ENCODE results near the gene ENPP6.

DNA sequence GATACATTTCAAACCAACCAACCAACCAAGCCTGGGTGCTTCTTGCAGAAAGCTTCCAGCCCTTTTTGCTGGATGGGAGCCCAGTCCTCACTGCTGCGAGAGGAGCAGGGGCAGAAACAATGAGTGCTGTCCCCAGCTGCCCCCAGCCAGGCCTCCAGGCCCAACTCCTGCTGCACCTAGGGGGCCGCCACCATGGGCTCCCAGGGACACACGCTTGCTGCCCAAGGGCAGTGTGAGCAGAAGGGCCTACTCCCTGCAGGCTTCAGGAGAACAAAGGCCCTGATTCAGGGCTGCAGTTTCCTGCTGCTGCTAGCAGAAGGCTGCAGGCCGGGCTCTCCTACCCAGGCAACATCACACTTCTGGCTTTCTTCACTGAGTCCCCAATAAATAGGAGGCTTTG, 37.7 kb upstream of the ENPP6 start:
- TF ChIP-seq ARNTL (CRISPR knock-in tag; IDR thresholded peaks at IDR 0.05; ENCODE audit: borderline replicate concordance, low read depth) (no peak), TOX (CRISPR knock-in tag; IDR thresholded peaks at IDR 0.05; ENCODE audit: borderline replicate concordance) (no peak), ZFP30 (CRISPR knock-in tag; IDR thresholded peaks at IDR 0.05) (no peak), ZNF70 (CRISPR knock-in tag; IDR thresholded peaks at IDR 0.05) (no peak), GLIS3 (CRISPR knock-in tag; IDR thresholded peaks at IDR 0.05) (no peak), RARB (CRISPR knock-in tag; IDR thresholded peaks at IDR 0.05) (no peak), CSDC2 (CRISPR knock-in tag; IDR thresholded peaks at IDR 0.05) (no peak), TCF4 (CRISPR knock-in tag; IDR thresholded peaks at IDR 0.05; ENCODE audit: borderline replicate concordance) (no peak)
- TF ChIP-seq, protein P1, sequence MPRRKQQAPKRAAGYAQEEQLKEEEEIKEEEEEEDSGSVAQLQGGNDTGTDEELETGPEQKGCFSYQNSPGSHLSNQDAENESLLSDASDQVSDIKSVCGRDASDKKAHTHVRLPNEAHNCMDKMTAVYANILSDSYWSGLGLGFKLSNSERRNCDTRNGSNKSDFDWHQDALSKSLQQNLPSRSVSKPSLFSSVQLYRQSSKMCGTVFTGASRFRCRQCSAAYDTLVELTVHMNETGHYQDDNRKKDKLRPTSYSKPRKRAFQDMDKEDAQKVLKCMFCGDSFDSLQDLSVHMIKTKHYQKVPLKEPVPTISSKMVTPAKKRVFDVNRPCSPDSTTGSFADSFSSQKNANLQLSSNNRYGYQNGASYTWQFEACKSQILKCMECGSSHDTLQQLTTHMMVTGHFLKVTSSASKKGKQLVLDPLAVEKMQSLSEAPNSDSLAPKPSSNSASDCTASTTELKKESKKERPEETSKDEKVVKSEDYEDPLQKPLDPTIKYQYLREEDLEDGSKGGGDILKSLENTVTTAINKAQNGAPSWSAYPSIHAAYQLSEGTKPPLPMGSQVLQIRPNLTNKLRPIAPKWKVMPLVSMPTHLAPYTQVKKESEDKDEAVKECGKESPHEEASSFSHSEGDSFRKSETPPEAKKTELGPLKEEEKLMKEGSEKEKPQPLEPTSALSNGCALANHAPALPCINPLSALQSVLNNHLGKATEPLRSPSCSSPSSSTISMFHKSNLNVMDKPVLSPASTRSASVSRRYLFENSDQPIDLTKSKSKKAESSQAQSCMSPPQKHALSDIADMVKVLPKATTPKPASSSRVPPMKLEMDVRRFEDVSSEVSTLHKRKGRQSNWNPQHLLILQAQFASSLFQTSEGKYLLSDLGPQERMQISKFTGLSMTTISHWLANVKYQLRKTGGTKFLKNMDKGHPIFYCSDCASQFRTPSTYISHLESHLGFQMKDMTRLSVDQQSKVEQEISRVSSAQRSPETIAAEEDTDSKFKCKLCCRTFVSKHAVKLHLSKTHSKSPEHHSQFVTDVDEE (CRISPR knock-in tag; IDR thresholded peaks at IDR 0.05), result no peak
- TF ChIP-seq, protein P2, sequence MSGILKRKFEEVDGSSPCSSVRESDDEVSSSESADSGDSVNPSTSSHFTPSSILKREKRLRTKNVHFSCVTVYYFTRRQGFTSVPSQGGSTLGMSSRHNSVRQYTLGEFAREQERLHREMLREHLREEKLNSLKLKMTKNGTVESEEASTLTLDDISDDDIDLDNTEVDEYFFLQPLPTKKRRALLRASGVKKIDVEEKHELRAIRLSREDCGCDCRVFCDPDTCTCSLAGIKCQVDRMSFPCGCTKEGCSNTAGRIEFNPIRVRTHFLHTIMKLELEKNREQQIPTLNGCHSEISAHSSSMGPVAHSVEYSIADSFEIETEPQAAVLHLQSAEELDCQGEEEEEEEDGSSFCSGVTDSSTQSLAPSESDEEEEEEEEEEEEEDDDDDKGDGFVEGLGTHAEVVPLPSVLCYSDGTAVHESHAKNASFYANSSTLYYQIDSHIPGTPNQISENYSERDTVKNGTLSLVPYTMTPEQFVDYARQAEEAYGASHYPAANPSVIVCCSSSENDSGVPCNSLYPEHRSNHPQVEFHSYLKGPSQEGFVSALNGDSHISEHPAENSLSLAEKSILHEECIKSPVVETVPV (CRISPR knock-in tag; IDR thresholded peaks at IDR 0.05), result no peak
- TF ChIP-seq, protein P3, sequence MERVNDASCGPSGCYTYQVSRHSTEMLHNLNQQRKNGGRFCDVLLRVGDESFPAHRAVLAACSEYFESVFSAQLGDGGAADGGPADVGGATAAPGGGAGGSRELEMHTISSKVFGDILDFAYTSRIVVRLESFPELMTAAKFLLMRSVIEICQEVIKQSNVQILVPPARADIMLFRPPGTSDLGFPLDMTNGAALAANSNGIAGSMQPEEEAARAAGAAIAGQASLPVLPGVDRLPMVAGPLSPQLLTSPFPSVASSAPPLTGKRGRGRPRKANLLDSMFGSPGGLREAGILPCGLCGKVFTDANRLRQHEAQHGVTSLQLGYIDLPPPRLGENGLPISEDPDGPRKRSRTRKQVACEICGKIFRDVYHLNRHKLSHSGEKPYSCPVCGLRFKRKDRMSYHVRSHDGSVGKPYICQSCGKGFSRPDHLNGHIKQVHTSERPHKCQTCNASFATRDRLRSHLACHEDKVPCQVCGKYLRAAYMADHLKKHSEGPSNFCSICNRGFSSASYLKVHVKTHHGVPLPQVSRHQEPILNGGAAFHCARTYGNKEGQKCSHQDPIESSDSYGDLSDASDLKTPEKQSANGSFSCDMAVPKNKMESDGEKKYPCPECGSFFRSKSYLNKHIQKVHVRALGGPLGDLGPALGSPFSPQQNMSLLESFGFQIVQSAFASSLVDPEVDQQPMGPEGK (CRISPR knock-in tag; IDR thresholded peaks at IDR 0.05; ENCODE audit: borderline replicate concordance), result no peak
